HCT116 (cell line): Measurements from ENCODE around the gene WNK1. TPM values are rescaled to one million over a fixed set of nuclear protein-coding genes. Genes with fewer than 3 reads are reported as not detected.

ENCODE experiments used
- ATAC-seq: fragments of 200-7000 bp; cut with Tn5 transposase; 2 replicates; pipeline ENCODE4 v1.9.1; 2020; ENCODE audit warnings: mild to moderate bottlenecking, moderate library complexity
- BruUV-seq: library from RNA; stranded (reverse); fragments of 400-500 nt; replicated peaks from 2 replicates; lab custom pipeline; 2021; lab: Mats Ljungman, UMichigan
- CTCF ChIA-PET: fragments of 300-600 bp; sonication (Branson Sonifier 250); formaldehyde crosslinking; loops from one replicate; lab custom pipeline; 2021; ENCODE audit warnings: antibody characterized with exemption; lab: Charles Lee
- POLR2A ChIA-PET: fragments of 300-600, 350-600 bp; sonication (Branson Sonifier 250); formaldehyde crosslinking; loops from one replicate; lab custom pipeline; 2021; ENCODE audit warnings: antibody characterized with exemption; lab: Charles Lee
- RAD21 ChIA-PET, 2 experiments: fragments of 300-600 bp; sonication (Branson Sonifier 250); formaldehyde crosslinking; loops; one replicate each; lab custom pipeline; 2023; ENCODE audit warnings: low total read pairs in 2 of 2; ENCODE audit not compliant: uncharacterized antibody in 2 of 2, unreplicated experiment in 2 of 2, low non-redundant PET in 1 of 2; lab: Charles Lee
- DNase-seq: peaks from one replicate; pipeline ENCODE4 v3.0.0-alpha.2; 2010; ENCODE audit warnings: low read depth, low spot score
- H2AFZ ChIP-seq: fragments of 200-600 bp; shearing (Covaris generic), sonication (generic); 2 replicates; pipeline ENCODE4 v1.6.1; 2017; ENCODE audit warnings: low read depth, mixed run types, mixed read lengths, antibody characterized with exemption, low read length; ENCODE audit not compliant: poor library complexity, severe bottlenecking
- H3K27ac ChIP-seq: 2 replicates; pipeline ENCODE4 v1.5.1; 2012; ENCODE audit warnings: low read depth, low read length
- H3K27me3 ChIP-seq: fragments of 200-600 bp; sonication (generic); 2 replicates; pipeline ENCODE4 v1.6.1; 2016; ENCODE audit warnings: mixed run types, low read length, mixed read lengths; ENCODE audit not compliant: insufficient read depth
- H3K36me3 ChIP-seq, 2 experiments: fragments of 200-500 bp in 1 of 2; fragments of 200-600 bp in 1 of 2; sonication (Bioruptor generic) in 1 of 2; sonication (generic) in 1 of 2; 2 replicates each; pipeline versions ENCODE4 v1.5.1 to v1.6.1; 2014 to 2016; ENCODE audit warnings: low read length in 2 of 2, inconsistent platforms in 1 of 2, mixed read lengths in 1 of 2, mixed run types in 1 of 2; ENCODE audit not compliant: insufficient read depth in 2 of 2, control insufficient read depth in 1 of 2
- H3K4me1 ChIP-seq, 2 experiments: fragments of 200-600 bp in 1 of 2; sonication (generic) in 1 of 2; 2 replicates each; pipeline versions ENCODE4 v1.5.1 to v1.6.1; 2012 to 2017; ENCODE audit warnings: low read length in 2 of 2, inconsistent platforms in 1 of 2, mild to moderate bottlenecking in 1 of 2, mixed read lengths in 1 of 2, mixed run types in 1 of 2, moderate library complexity in 1 of 2; ENCODE audit not compliant: insufficient read depth in 2 of 2, control insufficient read depth in 1 of 2
- H3K4me2 ChIP-seq: fragments of 200-600 bp; sonication (generic); 2 replicates; pipeline ENCODE4 v1.6.1; 2017; ENCODE audit warnings: mixed run types, low read length, mixed read lengths
- H3K4me3 ChIP-seq, 2 experiments: fragments of 200-600 bp in 1 of 2; sonication (generic) in 1 of 2; replicated peaks in 1 of 2; 2 replicates each; pipeline ENCODE4 v1.5.1; 2011 to 2016; ENCODE audit warnings: low read length in 2 of 2, control low read depth in 1 of 2, low read depth in 1 of 2, mild to moderate bottlenecking in 1 of 2, mixed read lengths in 1 of 2, mixed run types in 1 of 2
- H3K79me2 ChIP-seq: fragments of 200-600 bp; sonication (generic); 2 replicates; pipeline ENCODE4 v1.6.1; 2017; ENCODE audit warnings: mild to moderate bottlenecking, mixed run types, low read length, moderate library complexity, mixed read lengths; ENCODE audit not compliant: insufficient read depth
- H3K9ac ChIP-seq: fragments of 200-600 bp; sonication (generic); 2 replicates; pipeline ENCODE4 v1.6.1; 2016; ENCODE audit warnings: low read length, mixed read lengths
- H3K9me2 ChIP-seq: fragments of 200-600 bp; sonication (generic), shearing (Covaris generic); 2 replicates; pipeline ENCODE4 v1.6.1; 2017; ENCODE audit warnings: mixed run types, mild to moderate bottlenecking, moderate library complexity; ENCODE audit not compliant: insufficient read depth
- H3K9me3 ChIP-seq, 2 experiments: fragments of 200-500 bp in 1 of 2; fragments of 200-600 bp in 1 of 2; sonication (Bioruptor generic) in 1 of 2; sonication (generic) in 1 of 2; 2 replicates each; pipeline ENCODE4 v1.6.1; 2014 to 2017; ENCODE audit warnings: low read length in 2 of 2, mixed read lengths in 2 of 2, inconsistent platforms in 1 of 2, low read depth in 1 of 2, mild to moderate bottlenecking in 1 of 2, mixed run types in 1 of 2, moderate library complexity in 1 of 2; ENCODE audit not compliant: control insufficient read depth in 1 of 2, insufficient read depth in 1 of 2
- H4K20me1 ChIP-seq: fragments of 200-600 bp; sonication (generic), shearing (Covaris generic); 2 replicates; pipeline ENCODE4 v1.6.1; 2017; ENCODE audit warnings: mixed run types, mild to moderate bottlenecking, moderate library complexity; ENCODE audit not compliant: insufficient read depth
- CTCF ChIP-seq, 3 experiments: fragments of 200-600 bp in 1 of 3; sonication (generic) in 1 of 3; IDR thresholded peaks in 2 of 3; conservative IDR thresholded peaks in 1 of 3; 2 replicates each; pipeline ENCODE4 v1.5.1; 2012 to 2017; ENCODE audit warnings: low read depth in 2 of 3, low read length in 2 of 3, antibody characterized with exemption in 1 of 3, borderline replicate concordance in 1 of 3, control low read depth in 1 of 3, mild to moderate bottlenecking in 1 of 3, mixed read lengths in 1 of 3, mixed run types in 1 of 3, moderate library complexity in 1 of 3; ENCODE audit not compliant: insufficient read depth in 1 of 3
- EGR1 ChIP-seq: IDR thresholded peaks from 2 replicates; pipeline ENCODE4 v1.6.1; 2012; ENCODE audit warnings: low read depth
- MAX ChIP-seq: IDR thresholded peaks from 2 replicates; pipeline ENCODE4 v1.6.1; 2012
- RAD21 ChIP-seq: IDR thresholded peaks from 2 replicates; pipeline ENCODE4 v1.6.1; 2012; ENCODE audit warnings: low read depth, mild to moderate bottlenecking
- SIN3A ChIP-seq: IDR thresholded peaks from 2 replicates; pipeline ENCODE4 v1.6.1; 2012; ENCODE audit warnings: low read depth
- TCF7L2 ChIP-seq: IDR thresholded peaks from 2 replicates; pipeline ENCODE4 v1.7.0; 2011; ENCODE audit warnings: borderline replicate concordance, inconsistent platforms; ENCODE audit not compliant: insufficient read depth, insufficient read length; ENCODE audit errors: extremely low read depth
- ZBTB33 ChIP-seq: IDR thresholded peaks from 2 replicates; pipeline ENCODE4 v1.6.1; 2011; ENCODE audit warnings: mild to moderate bottlenecking, low read length, moderate library complexity; ENCODE audit not compliant: insufficient replicate concordance; ENCODE audit errors: extremely low read depth
- ZFX ChIP-seq: fragments of 450-650 bp; IDR thresholded peaks from 2 replicates; pipeline ENCODE4 v1.6.1; 2017
- ZNF274 ChIP-seq: fragments of 200-500 bp; sonication (Bioruptor generic); IDR thresholded peaks from 2 replicates; pipeline ENCODE4 v1.6.1; 2014; ENCODE audit warnings: mild to moderate bottlenecking, low read depth, low read length, inconsistent platforms
- intact Hi-C: fragments of 100-400 bp; cut with micrococcal nuclease; formaldehyde crosslinking; loops from 2 replicates; pipeline ENCODE4 v1.10.0; 2022
- total RNA-seq: library from RNA; stranded (reverse); gene quantifications from one replicate; pipeline ENCODE4 v1.2.1, GENCODE V29; 2021; ENCODE audit not compliant: unreplicated experiment

Gene WNK1
- total RNA-seq, 1 experiment from 2014 or later = 81.0 TPM

GRCh38 chr12:818733-819132 lies 66.4 kb downstream of the WNK1 start:
- CTCF ChIA-PET = interaction anchor here (1.7 to 3.6 kb wide), 2 partner anchors 248 to 274 kb away, joined by 6 to 22 read pairs; no protein-coding TSS in a partner anchor
- Histone ChIP-seq H3K27me3 (no peaks in the 10 kb centered on the region), H3K9me3 (no peaks in the 10 kb centered on the region), H3K79me2 (peaks cover 86% of the 10 kb centered on the region), H3K4me2 (no peak overlapping the region), H3K27ac (no peak overlapping the region), H2AFZ (no peak overlapping the region), H3K9ac (no peak overlapping the region), H3K4me1 (peaks cover 4 to 11% of the 10 kb centered on the region in 2 experiments; a peak in 3 of 4 replicates), H3K36me3 (no peaks in the 10 kb centered on the region), H3K9me2 (no peaks in the 10 kb centered on the region), H3K4me3 (no peak overlapping the region), H4K20me1 (peaks cover 6% of the 10 kb centered on the region; the same call in 1 of the 2 replicates)
- POLR2A ChIA-PET = no interaction called here
- intact Hi-C loops = loop anchor here (5.0 kb wide), 1 partner anchor 274 kb away; no protein-coding TSS in a partner anchor
- ATAC-seq = no peak
- TF ChIP-seq CTCF (IDR thresholded peaks at IDR 0.05 in 2 of 3, conservative IDR thresholded peaks at IDR 0.05 in 1 of 3; ENCODE audit: borderline replicate concordance in 1 of 3, insufficient read depth in 1 of 3, low read depth in 2 of 3, low read length in 2 of 3) (peak in 1 of 3 experiments; percentile 29; a peak in 1 of 6 replicates), ZFX (no peak)
- BruUV-seq = no TSS peak
- RAD21 ChIA-PET = no interaction called here
- DNase-seq = no peak

GRCh38 chr12:820336-820735 lies 68.0 kb downstream of the WNK1 start:
- no peak for DNase-seq
- Histone ChIP-seq H3K27ac (no peak overlapping the region), H3K9me2 (no peaks in the 10 kb centered on the region), H3K36me3 (no peaks in the 10 kb centered on the region), H3K9ac (no peak overlapping the region), H3K4me3 (no peak overlapping the region), H3K4me1 (peaks cover 4 to 11% of the 10 kb centered on the region in 2 experiments; a peak in 3 of 4 replicates), H3K27me3 (no peaks in the 10 kb centered on the region)
- BruUV-seq = no TSS peak
- ChIA-PET CTCF (interaction anchor here (0.6 kb wide), 1 partner anchor 206 kb away, joined by 3 read pairs; no protein-coding TSS in a partner anchor), RAD21 (no interaction called here)
- ATAC-seq = no peak
- intact Hi-C loops = no loop called here
- TF ChIP-seq RAD21 (no peak), EGR1 (no peak), ZNF274 (no peak), ZBTB33 (no peak), MAX (no peak), SIN3A (no peak), TCF7L2 (no peak)
- TF ChIP-seq, all 23 proteins: peak for 0
- Histone ChIP-seq H2AFZ (no peak overlapping the region), H3K9me3 (no peaks in the 10 kb centered on the region), H3K79me2 (peaks cover 89% of the 10 kb centered on the region), H4K20me1 (peaks cover 6% of the 10 kb centered on the region; the same call in 1 of the 2 replicates), H3K4me2 (no peak overlapping the region)
- POLR2A ChIA-PET = interaction anchor here (0.7 kb wide), 1 partner anchor 170 kb away, joined by 3 read pairs; no protein-coding TSS in a partner anchor
